ENCODE measurements around the gene ATAD1. TPM values are rescaled to one million over a fixed set of nuclear protein-coding genes. Genes with fewer than 3 reads are reported as not detected.
"Not testable (repeated sequence)": the region's sequence is repeated elsewhere in the genome, so short reads cannot be mapped to it uniquely, and the experiment has no call there.

Gene ATAD1
- total and polyA plus RNA-seq, 5 donors from 2014 or later = 31.5 to 50.1 (median 33.9) TPM

DNA sequence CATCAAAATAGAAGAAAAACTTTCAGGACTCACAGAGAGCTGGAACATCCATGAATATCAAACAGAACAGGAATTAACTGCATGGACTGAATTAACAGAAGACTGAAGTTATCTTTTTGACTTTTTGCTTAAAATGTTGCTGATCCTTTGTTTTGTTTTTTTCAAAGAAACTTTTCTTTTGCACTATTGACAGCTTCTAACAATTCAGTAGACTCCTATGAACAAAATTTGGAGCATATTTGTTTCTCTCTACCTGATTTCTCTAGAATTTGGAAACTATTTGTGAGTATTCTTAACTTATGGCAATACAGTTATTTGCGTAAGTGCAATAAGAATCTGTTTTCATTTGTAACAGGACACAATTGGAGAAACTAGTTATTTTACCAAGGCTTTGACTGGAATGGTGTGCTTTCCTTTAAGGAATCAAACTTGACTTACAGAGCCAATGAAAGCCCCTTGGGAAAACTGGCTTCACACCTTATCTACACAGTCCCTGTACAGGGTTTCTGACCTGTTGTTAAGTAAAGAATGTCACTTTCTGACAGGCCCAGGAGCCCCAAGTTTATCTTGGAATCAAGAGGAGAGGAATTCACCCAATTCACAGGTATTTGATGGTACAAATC lies 16.1 kb downstream of the ATAD1 start:
- H3K27me3 Mint-ChIP-seq; DNase-seq; H3K4me3 Mint-ChIP-seq; H3K9me3 ChIP-seq (ENCODE audit: control insufficient read depth in 2 of 2, low read length in 2 of 2); H3K27ac ChIP-seq (ENCODE audit: insufficient read depth, low read length, poor library complexity, severe bottlenecking); H3K4me1 ChIP-seq (ENCODE audit: control insufficient read depth, insufficient read depth, low read length, poor library complexity, severe bottlenecking); H3K4me3 ChIP-seq (ENCODE audit: low read depth, low read length); H3K27me3 ChIP-seq (ENCODE audit: control insufficient read depth, insufficient read depth, low read length); H3K27ac Mint-ChIP-seq; ATAC-seq (ENCODE audit: low read depth in 2 of 2): not testable (repeated sequence)
- Mint-ChIP-seq H3K36me3 (peaks cover 73% of the 10 kb centered on the region), H3K4me1 (peaks cover 42 to 53% (median 49%) of the 10 kb centered on the region in 4 donors), H3K9me3 (peaks cover 6 to 18% (median 6%) of the 10 kb centered on the region in 7 donors)
- H3K36me3 ChIP-seq (ENCODE audit: control insufficient read depth, insufficient read depth, low read length) = peaks cover 32% of the 10 kb centered on the region

GRCh38 chr10:87799860-87800259 lies 18.2 kb downstream of the ATAD1 start:
- Mint-ChIP-seq H3K4me1 (peaks cover 26 to 50% (median 40%) of the 10 kb centered on the region in 4 donors), H3K9me3 (peaks cover 3 to 18% (median 6%) of the 10 kb centered on the region in 7 donors), H3K27ac (no peak overlapping the region), H3K36me3 (peaks cover 59% of the 10 kb centered on the region), H3K4me3 (no peak overlapping the region), H3K27me3 (no peaks in the 10 kb centered on the region)
- H3K36me3 ChIP-seq (ENCODE audit: control insufficient read depth, insufficient read depth, low read length) = peaks cover 31% of the 10 kb centered on the region
- ATAC-seq (ENCODE audit: low read depth in 2 of 2) (no peak), DNase-seq (no peak)
- H3K27ac ChIP-seq (ENCODE audit: insufficient read depth, low read length, poor library complexity, severe bottlenecking) = no peak overlapping the region
- H3K9me3 ChIP-seq (ENCODE audit: control insufficient read depth in 2 of 2, low read length in 2 of 2) = peaks cover 0 to 5% of the 10 kb centered on the region in 2 experiments
- H3K27me3 ChIP-seq (ENCODE audit: control insufficient read depth, insufficient read depth, low read length) = no peaks in the 10 kb centered on the region
- H3K4me1 ChIP-seq (ENCODE audit: control insufficient read depth, insufficient read depth, low read length, poor library complexity, severe bottlenecking) = peaks cover 6% of the 10 kb centered on the region
- H3K4me3 ChIP-seq (ENCODE audit: low read depth, low read length) = no peak overlapping the region

DNA sequence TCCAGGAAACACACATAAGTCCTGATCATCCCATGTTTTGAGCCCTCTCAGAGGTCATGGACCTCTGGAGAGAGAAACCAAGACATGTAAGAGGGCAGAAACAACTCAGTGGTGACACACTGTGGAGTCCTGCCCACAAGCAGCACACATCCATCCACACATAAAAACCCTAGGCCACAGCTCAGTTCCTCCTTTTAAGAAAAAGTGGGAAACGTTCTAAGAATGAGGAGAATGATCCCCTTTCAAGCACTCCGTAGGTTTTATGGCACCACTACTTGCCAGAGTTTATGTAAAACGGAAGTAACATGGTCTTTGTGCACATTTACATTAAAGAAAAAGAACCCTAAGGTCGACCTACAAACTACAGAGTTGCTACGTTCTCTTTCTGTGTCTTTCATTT lies 19.9 kb downstream of the ATAD1 start:
- DNase-seq (no peak), ATAC-seq (ENCODE audit: low read depth in 2 of 2) (no peak)
- H3K4me3 ChIP-seq (ENCODE audit: low read depth, low read length) = no peak overlapping the region
- peaks cover 44% of the 10 kb centered on the region for H3K36me3 Mint-ChIP-seq
- peaks cover 0 to 8% (median 1%) of the 10 kb centered on the region in 7 donors for H3K9me3 Mint-ChIP-seq
- peak overlapping the region in 1 of 4 donors; percentile 39 for H3K4me3 Mint-ChIP-seq
- no peak overlapping the region for H3K27ac ChIP-seq (ENCODE audit: insufficient read depth, low read length, poor library complexity, severe bottlenecking)
- H3K4me1 Mint-ChIP-seq = peaks cover 39 to 62% (median 48%) of the 10 kb centered on the region in 4 donors
- H3K27ac Mint-ChIP-seq = no peak overlapping the region
- no peaks in the 10 kb centered on the region for H3K27me3 ChIP-seq (ENCODE audit: control insufficient read depth, insufficient read depth, low read length)
- H3K9me3 ChIP-seq (ENCODE audit: control insufficient read depth in 2 of 2, low read length in 2 of 2) = peaks cover 0 to 5% of the 10 kb centered on the region in 2 experiments
- no peaks in the 10 kb centered on the region for H3K27me3 Mint-ChIP-seq
- peaks cover 20% of the 10 kb centered on the region for H3K36me3 ChIP-seq (ENCODE audit: control insufficient read depth, insufficient read depth, low read length)
- H3K4me1 ChIP-seq (ENCODE audit: control insufficient read depth, insufficient read depth, low read length, poor library complexity, severe bottlenecking) = peaks cover 11% of the 10 kb centered on the region

- no peaks in the 10 kb centered on the region for H3K27me3 ChIP-seq (ENCODE audit: control insufficient read depth, insufficient read depth, low read length)
- no peak overlapping the region for H3K4me3 ChIP-seq (ENCODE audit: low read depth, low read length)
- Mint-ChIP-seq H3K4me3 (peak overlapping the region in 1 of 4 donors; percentile 6), H3K9me3 (no peaks in the 10 kb centered on the region), H3K27ac (peak overlapping the region; percentile 10 to 77 (median 63)), H3K27me3 (no peaks in the 10 kb centered on the region), H3K4me1 (peaks cover 31 to 72% (median 50%) of the 10 kb centered on the region in 4 donors), H3K36me3 (peaks cover 34% of the 10 kb centered on the region)
- H3K4me1 ChIP-seq (ENCODE audit: control insufficient read depth, insufficient read depth, low read length, poor library complexity, severe bottlenecking) = peaks cover 7% of the 10 kb centered on the region
- no peak for DNase-seq
- no peak overlapping the region for H3K27ac ChIP-seq (ENCODE audit: insufficient read depth, low read length, poor library complexity, severe bottlenecking)
- no peak for ATAC-seq (ENCODE audit: low read depth in 2 of 2)
- H3K36me3 ChIP-seq (ENCODE audit: control insufficient read depth, insufficient read depth, low read length) = peaks cover 29% of the 10 kb centered on the region
- no peaks in the 10 kb centered on the region for H3K9me3 ChIP-seq (ENCODE audit: control insufficient read depth in 2 of 2, low read length in 2 of 2)
These were observed 23.7 kb downstream of the ATAD1 start for GRCh38 chr10:87794285-87794684.

GRCh38 chr10:87790185-87790584 lies 27.8 kb downstream of the ATAD1 start:
- H3K4me1 Mint-ChIP-seq = peaks cover 24 to 44% (median 30%) of the 10 kb centered on the region in 4 donors
- H3K27me3 ChIP-seq (ENCODE audit: control insufficient read depth, insufficient read depth, low read length) = no peaks in the 10 kb centered on the region
- no peak overlapping the region for H3K4me3 ChIP-seq (ENCODE audit: low read depth, low read length)
- H3K36me3 Mint-ChIP-seq = peaks cover 33% of the 10 kb centered on the region
- ATAC-seq (ENCODE audit: low read depth in 2 of 2) (no peak), DNase-seq (no peak)
- H3K27ac ChIP-seq (ENCODE audit: insufficient read depth, low read length, poor library complexity, severe bottlenecking) = no peak overlapping the region
- H3K9me3 ChIP-seq (ENCODE audit: control insufficient read depth in 2 of 2, low read length in 2 of 2) = no peaks in the 10 kb centered on the region
- H3K27ac Mint-ChIP-seq = no peak overlapping the region
- no peaks in the 10 kb centered on the region for H3K9me3 Mint-ChIP-seq
- H3K27me3 Mint-ChIP-seq = no peaks in the 10 kb centered on the region
- peaks cover 44% of the 10 kb centered on the region for H3K36me3 ChIP-seq (ENCODE audit: control insufficient read depth, insufficient read depth, low read length)
- H3K4me1 ChIP-seq (ENCODE audit: control insufficient read depth, insufficient read depth, low read length, poor library complexity, severe bottlenecking) = peaks cover 4% of the 10 kb centered on the region
- no peak overlapping the region for H3K4me3 Mint-ChIP-seq

GRCh38 chr10:87786421-87786820 lies 31.6 kb downstream of the ATAD1 start:
- H3K27ac ChIP-seq (ENCODE audit: insufficient read depth, low read length, poor library complexity, severe bottlenecking) = no peak overlapping the region
- no peaks in the 10 kb centered on the region for H3K4me1 ChIP-seq (ENCODE audit: control insufficient read depth, insufficient read depth, low read length, poor library complexity, severe bottlenecking)
- Mint-ChIP-seq H3K27ac (no peak overlapping the region), H3K36me3 (peaks cover 40% of the 10 kb centered on the region), H3K9me3 (no peaks in the 10 kb centered on the region), H3K27me3 (no peaks in the 10 kb centered on the region), H3K4me1 (peaks cover 0 to 37% (median 24%) of the 10 kb centered on the region in 4 donors), H3K4me3 (no peak overlapping the region)
- no peak overlapping the region for H3K4me3 ChIP-seq (ENCODE audit: low read depth, low read length)
- H3K36me3 ChIP-seq (ENCODE audit: control insufficient read depth, insufficient read depth, low read length) = peaks cover 52% of the 10 kb centered on the region
- no peaks in the 10 kb centered on the region for H3K27me3 ChIP-seq (ENCODE audit: control insufficient read depth, insufficient read depth, low read length)
- no peaks in the 10 kb centered on the region for H3K9me3 ChIP-seq (ENCODE audit: control insufficient read depth in 2 of 2, low read length in 2 of 2)
- ATAC-seq (ENCODE audit: low read depth in 2 of 2) (no peak), DNase-seq (no peak)

GRCh38 chr10:87782721-87783120 lies 35.3 kb downstream of the ATAD1 start:
- no peak overlapping the region for H3K27ac ChIP-seq (ENCODE audit: insufficient read depth, low read length, poor library complexity, severe bottlenecking)
- DNase-seq = no peak
- peaks cover 6 to 37% (median 24%) of the 10 kb centered on the region in 4 donors for H3K4me1 Mint-ChIP-seq
- H3K27ac Mint-ChIP-seq = no peak overlapping the region
- no peaks in the 10 kb centered on the region for H3K27me3 Mint-ChIP-seq
- no peak overlapping the region for H3K4me3 ChIP-seq (ENCODE audit: low read depth, low read length)
- no peaks in the 10 kb centered on the region for H3K27me3 ChIP-seq (ENCODE audit: control insufficient read depth, insufficient read depth, low read length)
- no peak overlapping the region for H3K4me3 Mint-ChIP-seq
- H3K9me3 Mint-ChIP-seq = no peaks in the 10 kb centered on the region
- peaks cover 3% of the 10 kb centered on the region for H3K4me1 ChIP-seq (ENCODE audit: control insufficient read depth, insufficient read depth, low read length, poor library complexity, severe bottlenecking)
- peaks cover 35% of the 10 kb centered on the region for H3K36me3 Mint-ChIP-seq
- H3K9me3 ChIP-seq (ENCODE audit: control insufficient read depth in 2 of 2, low read length in 2 of 2) = no peaks in the 10 kb centered on the region
- ATAC-seq (ENCODE audit: low read depth in 2 of 2) = no peak
- H3K36me3 ChIP-seq (ENCODE audit: control insufficient read depth, insufficient read depth, low read length) = peaks cover 55% of the 10 kb centered on the region

DNA sequence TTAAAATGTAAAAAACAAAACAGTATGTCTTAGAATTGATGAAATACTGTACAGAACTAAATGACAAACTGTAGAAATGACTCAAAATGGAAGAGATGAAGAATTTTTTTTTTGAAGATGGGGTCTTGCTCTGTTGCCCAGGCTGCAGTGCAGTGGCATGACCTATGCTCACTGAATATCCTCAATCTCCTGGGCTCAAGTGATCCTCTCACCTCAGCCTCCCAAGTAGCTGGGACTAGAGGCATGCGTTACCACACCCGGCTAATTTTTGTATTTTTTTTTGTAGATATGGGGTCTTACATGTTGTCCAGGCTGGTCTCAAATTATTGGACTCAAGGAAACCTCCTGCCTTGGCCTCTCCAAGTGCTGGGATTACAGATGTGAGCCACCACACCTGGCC lies 36.5 kb downstream of the ATAD1 start:
- Mint-ChIP-seq H3K36me3 (peaks cover 40% of the 10 kb centered on the region), H3K4me1 (peaks cover 6 to 36% (median 24%) of the 10 kb centered on the region in 4 donors), H3K27ac (no peak overlapping the region), H3K27me3 (no peaks in the 10 kb centered on the region), H3K9me3 (no peaks in the 10 kb centered on the region), H3K4me3 (no peak overlapping the region)
- H3K27me3 ChIP-seq (ENCODE audit: control insufficient read depth, insufficient read depth, low read length) = no peaks in the 10 kb centered on the region
- peaks cover 55% of the 10 kb centered on the region for H3K36me3 ChIP-seq (ENCODE audit: control insufficient read depth, insufficient read depth, low read length)
- H3K4me1 ChIP-seq (ENCODE audit: control insufficient read depth, insufficient read depth, low read length, poor library complexity, severe bottlenecking) = peaks cover 3% of the 10 kb centered on the region
- DNase-seq (no peak), ATAC-seq (ENCODE audit: low read depth in 2 of 2) (no peak)
- H3K9me3 ChIP-seq (ENCODE audit: control insufficient read depth in 2 of 2, low read length in 2 of 2) = no peaks in the 10 kb centered on the region
- H3K4me3 ChIP-seq (ENCODE audit: low read depth, low read length) = no peak overlapping the region
- H3K27ac ChIP-seq (ENCODE audit: insufficient read depth, low read length, poor library complexity, severe bottlenecking) = no peak overlapping the region
